ENCODE measurements around the gene LRRC25. TPM values are rescaled to one million over a fixed set of nuclear protein-coding genes. Genes with fewer than 3 reads are reported as not detected.

Gene LRRC25
- total RNA-seq, 1 experiment from 2014 or later = not detected

DNA sequence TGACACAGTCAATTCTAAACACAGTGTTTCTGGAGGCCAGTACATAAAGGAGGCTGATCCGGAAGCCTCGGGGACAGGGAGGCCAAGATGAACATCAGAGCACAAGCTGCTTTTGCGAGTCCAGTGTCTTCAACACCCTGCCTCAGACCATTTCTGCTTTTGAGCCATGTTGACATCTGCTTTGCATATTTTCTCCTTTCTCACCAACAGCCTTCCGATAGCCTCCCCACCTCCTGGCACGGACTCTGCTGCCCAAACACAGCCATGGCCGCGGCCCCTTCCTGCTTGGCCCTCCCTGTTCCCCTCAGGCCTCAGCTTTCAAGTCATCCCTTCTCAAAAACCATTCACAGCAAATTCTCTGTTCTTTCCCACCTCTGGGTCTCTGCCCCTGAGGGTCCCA, 3.6 kb downstream of the LRRC25 start:
- no peak overlapping the region for H3K4me3 Mint-ChIP-seq
- Histone ChIP-seq H3K56ac (ENCODE audit: insufficient read length, low read depth, low read length) (no peak overlapping the region), H3T11ph (ENCODE audit: low read length) (no peak overlapping the region), H3K14ac (ENCODE audit: insufficient read depth, low read length) (no peak overlapping the region), H2AK5ac (ENCODE audit: insufficient read length, low read length) (no peak overlapping the region), H3K18ac (ENCODE audit: insufficient read length, low read depth, low read length) (no peak overlapping the region), H2BK12ac (ENCODE audit: insufficient read length, low read depth, low read length) (no peak overlapping the region), H2BK5ac (ENCODE audit: insufficient read length, low read length) (no peak overlapping the region), H4K20me1 (ENCODE audit: control insufficient read depth, insufficient read depth, insufficient read length) (no peaks in the 10 kb centered on the region), H3K27ac (ENCODE audit: insufficient read length, low read depth, low read length) (no peak overlapping the region), H2BK20ac (ENCODE audit: low read depth, low read length, poor library complexity, severe bottlenecking) (no peak overlapping the region), H3K23ac (ENCODE audit: insufficient read length, low read depth, low read length) (no peak overlapping the region), H3K79me1 (ENCODE audit: insufficient read depth, low read depth, low read length, poor library complexity, severe bottlenecking) (no peaks in the 10 kb centered on the region), H3K9ac (ENCODE audit: extremely low read depth, insufficient read length, low read length) (no peak overlapping the region), H2BK15ac (ENCODE audit: low read depth, low read length) (no peak overlapping the region), H4K5ac (ENCODE audit: insufficient read length, low read depth, low read length) (no peak overlapping the region), H3K4me2 (ENCODE audit: insufficient read depth, insufficient read length, low read length) (no peak overlapping the region), H2AFZ (ENCODE audit: low read length) (no peak overlapping the region), H4K91ac (ENCODE audit: insufficient read length, low read depth, low read length) (no peak overlapping the region), H4K8ac (replicated peaks; ENCODE audit: insufficient read length, low read depth, low read length) (no peak overlapping the region), H3K79me2 (ENCODE audit: insufficient read depth, low read length) (no peaks in the 10 kb centered on the region), H3K4me1 (ENCODE audit: insufficient read depth, low read length) (no peaks in the 10 kb centered on the region), H2BK120ac (ENCODE audit: low read depth, low read length, poor library complexity, severe bottlenecking) (no peak overlapping the region), H3K9me3 (ENCODE audit: control insufficient read depth, low read depth, low read length) (no peaks in the 10 kb centered on the region), H3K27me3 (ENCODE audit: insufficient read depth, low read length) (no peaks in the 10 kb centered on the region), H3K4ac (ENCODE audit: low read depth, low read length) (no peak overlapping the region), H3K23me2 (ENCODE audit: insufficient read length, low read depth, low read length, poor library complexity, severe bottlenecking) (no peaks in the 10 kb centered on the region)
- no CpG with 5 or more reads among the region's 7 CpGs for WGBS (ENCODE audit: extremely low coverage, insufficient read length, low lambda C conversion rate)
- DNase-seq = no peak
- H3K27me3 Mint-ChIP-seq (ENCODE audit: low read depth) = peaks cover 31% of the 10 kb centered on the region
- H3K27ac Mint-ChIP-seq = no peak overlapping the region; a peak in 1 of 7 replicates
- H3K9me3 Mint-ChIP-seq = no peaks in the 10 kb centered on the region
- TF ChIP-seq, protein P1, sequence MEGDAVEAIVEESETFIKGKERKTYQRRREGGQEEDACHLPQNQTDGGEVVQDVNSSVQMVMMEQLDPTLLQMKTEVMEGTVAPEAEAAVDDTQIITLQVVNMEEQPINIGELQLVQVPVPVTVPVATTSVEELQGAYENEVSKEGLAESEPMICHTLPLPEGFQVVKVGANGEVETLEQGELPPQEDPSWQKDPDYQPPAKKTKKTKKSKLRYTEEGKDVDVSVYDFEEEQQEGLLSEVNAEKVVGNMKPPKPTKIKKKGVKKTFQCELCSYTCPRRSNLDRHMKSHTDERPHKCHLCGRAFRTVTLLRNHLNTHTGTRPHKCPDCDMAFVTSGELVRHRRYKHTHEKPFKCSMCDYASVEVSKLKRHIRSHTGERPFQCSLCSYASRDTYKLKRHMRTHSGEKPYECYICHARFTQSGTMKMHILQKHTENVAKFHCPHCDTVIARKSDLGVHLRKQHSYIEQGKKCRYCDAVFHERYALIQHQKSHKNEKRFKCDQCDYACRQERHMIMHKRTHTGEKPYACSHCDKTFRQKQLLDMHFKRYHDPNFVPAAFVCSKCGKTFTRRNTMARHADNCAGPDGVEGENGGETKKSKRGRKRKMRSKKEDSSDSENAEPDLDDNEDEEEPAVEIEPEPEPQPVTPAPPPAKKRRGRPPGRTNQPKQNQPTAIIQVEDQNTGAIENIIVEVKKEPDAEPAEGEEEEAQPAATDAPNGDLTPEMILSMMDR (conservative IDR thresholded peaks at IDR 0.05) = no peak
- peaks cover 0 to 5% (median 5%) of the 10 kb centered on the region in 3 experiments; a peak in 1 of 7 replicates for H3K36me3 Mint-ChIP-seq (ENCODE audit: insufficient read depth in 1 of 3, low read depth in 3 of 3)
- peaks cover 2 to 8% of the 10 kb centered on the region in 2 experiments; a peak in 1 of 4 replicates for H3K4me1 Mint-ChIP-seq
